BE2C (cell line): Measurements from ENCODE around the gene GRIK1.

Experiments
- DNase-seq: peaks from one replicate; pipeline ENCODE4 v3.0.0-alpha.2; 2020
- H3K27me3 ChIP-seq: fragments of 250-450 bp; sonication (Bioruptor Pico); 2 replicates; pipeline ENCODE4 v1.5.1; 2020; ENCODE audit warnings: mild to moderate bottlenecking
- H3K36me3 ChIP-seq: fragments of 250-450 bp; sonication (Bioruptor Pico); 2 replicates; pipeline ENCODE4 v1.5.1; 2020; ENCODE audit warnings: mild to moderate bottlenecking
- H3K4me1 ChIP-seq: fragments of 250-450 bp; sonication (Bioruptor Pico); 2 replicates; pipeline ENCODE4 v1.5.1; 2020
- H3K4me3 ChIP-seq: 2 replicates; pipeline ENCODE4 v1.5.1; 2011; ENCODE audit warnings: low read depth, low read length
- H3K9me3 ChIP-seq: fragments of 250-450 bp; sonication (Bioruptor Pico); 2 replicates; pipeline ENCODE4 v1.5.1; 2020
- CTCF ChIP-seq: IDR thresholded peaks from 2 replicates; pipeline ENCODE4 v1.5.1; 2012; ENCODE audit warnings: mild to moderate bottlenecking, low read depth, low read length

The GRIK1 gene

GRCh38 chr21:29650523-29651022 is 289.2 kb downstream of the GRIK1 start:
- no peaks in the 10 kb centered on the region; the same call in 1 of the 2 replicates for H3K27me3 ChIP-seq
- no peak for TF ChIP-seq CTCF
- H3K36me3 ChIP-seq: no peaks in the 10 kb centered on the region
- H3K4me3 ChIP-seq: no peak overlapping the region
- H3K4me1 ChIP-seq: no peaks in the 10 kb centered on the region
- H3K9me3 ChIP-seq: no peaks in the 10 kb centered on the region
- DNase-seq: no peak

GRCh38 chr21:29649406-29649814 is 290.4 kb downstream of the GRIK1 start:
- H3K27me3 ChIP-seq: no peaks in the 10 kb centered on the region; the same call in 1 of the 2 replicates
- no peak overlapping the region for H3K4me3 ChIP-seq

GRCh38 chr21:29648710-29649240 is 291.0 kb downstream of the GRIK1 start:
- H3K9me3 ChIP-seq: no peaks in the 10 kb centered on the region
- no peaks in the 10 kb centered on the region for H3K36me3 ChIP-seq
- no peaks in the 10 kb centered on the region; the same call in 1 of the 2 replicates for H3K27me3 ChIP-seq
- no peaks in the 10 kb centered on the region for H3K4me1 ChIP-seq
- no peak for TF ChIP-seq CTCF
- no peak overlapping the region for H3K4me3 ChIP-seq
- no peak for DNase-seq

More at GRCh38 chr21:29649406-29649814, 290.4 kb downstream of the GRIK1 start:
- Histone ChIP-seq H3K9me3 (no peaks in the 10 kb centered on the region), H3K4me1 (no peaks in the 10 kb centered on the region), H3K36me3 (no peaks in the 10 kb centered on the region)
- no peak for TF ChIP-seq CTCF
- no peak for DNase-seq

- no peaks in the 10 kb centered on the region for H3K9me3 ChIP-seq
- DNase-seq: no peak
- no peaks in the 10 kb centered on the region for H3K36me3 ChIP-seq
- no peaks in the 10 kb centered on the region for H3K4me1 ChIP-seq
- no peak for TF ChIP-seq CTCF
- H3K27me3 ChIP-seq: no peaks in the 10 kb centered on the region; the same call in 1 of the 2 replicates
- no peak overlapping the region for H3K4me3 ChIP-seq
These were observed 292.4 kb downstream of the GRIK1 start for GRCh38 chr21:29647353-29647781.

- Histone ChIP-seq H3K4me1 (no peaks in the 10 kb centered on the region), H3K9me3 (no peaks in the 10 kb centered on the region), H3K27me3 (no peaks in the 10 kb centered on the region; the same call in 1 of the 2 replicates), H3K4me3 (no peak overlapping the region), H3K36me3 (no peaks in the 10 kb centered on the region)
- no peak for TF ChIP-seq CTCF
- DNase-seq: no peak
These were observed 293.9 kb downstream of the GRIK1 start for GRCh38 chr21:29645666-29646553.

GRCh38 chr21:29643289-29643688 is 296.5 kb downstream of the GRIK1 start:
- no peak for TF ChIP-seq CTCF
- H3K4me1 ChIP-seq: no peaks in the 10 kb centered on the region
- no peak for DNase-seq
- H3K27me3 ChIP-seq: no peaks in the 10 kb centered on the region
- no peak overlapping the region for H3K4me3 ChIP-seq
- no peaks in the 10 kb centered on the region for H3K9me3 ChIP-seq
- H3K36me3 ChIP-seq: no peaks in the 10 kb centered on the region
